H1 (cell line): ENCODE results near the gene DHX58. TPM values are rescaled to one million over a fixed set of nuclear protein-coding genes. Genes with fewer than 3 reads are reported as not detected.

Experiments
- CTCF ChIA-PET: fragments of 300-600 bp; sonication (Branson Sonifier 250); formaldehyde crosslinking; loops from one replicate; lab custom pipeline; 2021; ENCODE audit not compliant: partially characterized antibody; lab: Charles Lee
- POLR2A ChIA-PET: fragments of 300-600 bp; sonication (Branson Sonifier 250); formaldehyde crosslinking; loops from one replicate; lab custom pipeline; 2021; ENCODE audit warnings: inconsistent platforms; ENCODE audit not compliant: partially characterized antibody; lab: Charles Lee
- DNase-seq, 2 experiments: peaks; one replicate each; pipeline versions ENCODE4 v3.0.0 to v3.0.0-alpha.2; 2010 to 2022; ENCODE audit warnings: low spot score in 2 of 2, low read depth in 1 of 2, mixed read lengths in 1 of 2
- FAIRE-seq: peaks from 2 replicates; lab custom pipeline; 2011; peaks lifted over from hg19 to GRCh38; lab: Jason Lieb, UNC
- H2AFZ ChIP-seq: 2 replicates; pipeline ENCODE4 v1.8.1; 2012; ENCODE audit warnings: low read length, inconsistent platforms
- H2AK5ac ChIP-seq: 2 replicates; pipeline ENCODE4 v1.6.1; 2013; ENCODE audit warnings: low read depth, low read length
- H2BK120ac ChIP-seq: replicated peaks from 2 replicates; pipeline ENCODE3; 2013; ENCODE audit warnings: low read depth, low read length, inconsistent platforms
- H2BK12ac ChIP-seq: 2 replicates; pipeline ENCODE4 v1.6.1; 2013; ENCODE audit warnings: low read depth, low read length
- H2BK15ac ChIP-seq: 2 replicates; pipeline ENCODE4 v1.6.1; 2013; ENCODE audit warnings: low read length
- H2BK20ac ChIP-seq: 2 replicates; pipeline ENCODE4 v1.6.1; 2013; ENCODE audit warnings: low read length
- H2BK5ac ChIP-seq: 2 replicates; pipeline ENCODE4 v1.6.1; 2013; ENCODE audit warnings: low read depth, low read length
- H3K14ac ChIP-seq: 2 replicates; pipeline ENCODE4 v1.6.1; 2013; ENCODE audit warnings: inconsistent platforms; ENCODE audit not compliant: insufficient read length
- H3K18ac ChIP-seq: 2 replicates; pipeline ENCODE4 v1.6.1; 2013; ENCODE audit warnings: low read length; ENCODE audit errors: extremely low read depth
- H3K23ac ChIP-seq: 2 replicates; pipeline ENCODE4 v1.6.1; 2013; ENCODE audit warnings: inconsistent platforms; ENCODE audit not compliant: insufficient read length
- H3K23me2 ChIP-seq: 2 replicates; pipeline ENCODE4 v1.6.1; 2013; ENCODE audit warnings: low read depth, low read length
- H3K27ac ChIP-seq: 2 replicates; pipeline ENCODE4 v1.6.1; 2011; ENCODE audit warnings: low read depth, low read length, inconsistent platforms
- H3K27me3 ChIP-seq, 4 experiments: replicated peaks in 1 of 4; 1 replicate in 1 of 4; 2 replicates in 3 of 4; pipeline versions ENCODE4 v1.6.1 to v1.8.1; 2011 to 2013; ENCODE audit warnings: low read length in 3 of 4, mild to moderate bottlenecking in 3 of 4, inconsistent platforms in 2 of 4, mixed read lengths in 2 of 4, moderate library complexity in 1 of 4; ENCODE audit not compliant: control insufficient read depth in 3 of 4, insufficient read depth in 3 of 4; ENCODE audit errors: extremely low read depth in 1 of 4
- H3K36me3 ChIP-seq, 4 experiments: 2 replicates each; pipeline versions ENCODE4 v1.6.1 to v1.8.1; 2011 to 2013; ENCODE audit warnings: mild to moderate bottlenecking in 4 of 4, low read length in 3 of 4, moderate library complexity in 2 of 4, control low read depth in 1 of 4, inconsistent platforms in 1 of 4; ENCODE audit not compliant: insufficient read depth in 4 of 4, control insufficient read depth in 2 of 4
- H3K4ac ChIP-seq: replicated peaks from 2 replicates; pipeline ENCODE3; 2013; ENCODE audit warnings: low read length, low read depth, mixed read lengths, inconsistent platforms; ENCODE audit not compliant: insufficient read length
- H3K4me1 ChIP-seq, 4 experiments: replicated peaks in 1 of 4; 1 replicate in 1 of 4; 2 replicates in 3 of 4; pipeline versions ENCODE4 v1.6.1 to v1.8.1; 2011 to 2013; ENCODE audit warnings: low read length in 3 of 4, inconsistent platforms in 2 of 4, mixed read lengths in 1 of 4; ENCODE audit not compliant: insufficient read depth in 4 of 4, control insufficient read depth in 3 of 4
- H3K4me2 ChIP-seq, 2 experiments: 2 replicates each; pipeline versions ENCODE4 v1.6.1 to v1.8.1; 2011 to 2013; ENCODE audit warnings: low read depth in 2 of 2, low read length in 2 of 2, control low read depth in 1 of 2, inconsistent platforms in 1 of 2, mild to moderate bottlenecking in 1 of 2; ENCODE audit not compliant: insufficient read depth in 1 of 2
- H3K4me3 ChIP-seq, 4 experiments: fragments of 200-600, 300-600 bp in 1 of 4; sonication (generic), shearing (Covaris generic), sonication (Bioruptor Twin) in 1 of 4; 2 replicates each; pipeline versions ENCODE4 v1.5.1 to v1.8.1; 2011 to 2016; ENCODE audit warnings: low read length in 4 of 4, low read depth in 3 of 4, control low read depth in 2 of 4, inconsistent platforms in 2 of 4, mild to moderate bottlenecking in 2 of 4, mixed read lengths in 1 of 4, moderate library complexity in 1 of 4; ENCODE audit not compliant: insufficient read depth in 2 of 4; ENCODE audit errors: extremely low read depth in 1 of 4
- H3K56ac ChIP-seq: replicated peaks from 2 replicates; pipeline ENCODE3; 2013; ENCODE audit warnings: low read depth, mild to moderate bottlenecking, mixed read lengths, low read length, inconsistent platforms; ENCODE audit not compliant: insufficient read length
- H3K79me1 ChIP-seq: 2 replicates; pipeline ENCODE4 v1.6.1; 2013; ENCODE audit warnings: low read depth, low read length, control low read depth
- H3K79me2 ChIP-seq, 2 experiments: 2 replicates each; pipeline versions ENCODE4 v1.6.1 to v1.8.1; 2012 to 2013; ENCODE audit warnings: low read length in 2 of 2, mild to moderate bottlenecking in 2 of 2, inconsistent platforms in 1 of 2; ENCODE audit not compliant: insufficient read depth in 2 of 2, control insufficient read depth in 1 of 2
- H3K9ac ChIP-seq, 4 experiments: replicated peaks in 1 of 4; 1 replicate in 1 of 4; 2 replicates in 3 of 4; pipeline versions ENCODE4 v1.6.1 to v1.8.1; 2011 to 2013; ENCODE audit warnings: low read depth in 3 of 4, low read length in 3 of 4, control low read depth in 2 of 4, mild to moderate bottlenecking in 2 of 4, moderate library complexity in 2 of 4, inconsistent platforms in 1 of 4; ENCODE audit errors: extremely low read depth in 1 of 4
- H3K9me3 ChIP-seq, 2 experiments: 2 replicates each; pipeline versions ENCODE4 v1.6.1 to v1.8.1; 2012 to 2013; ENCODE audit warnings: mild to moderate bottlenecking in 2 of 2, moderate library complexity in 2 of 2, control low read depth in 1 of 2, inconsistent platforms in 1 of 2, low read depth in 1 of 2, low read length in 1 of 2, mixed read lengths in 1 of 2; ENCODE audit not compliant: insufficient read depth in 2 of 2
- H4K20me1 ChIP-seq, 2 experiments: replicated peaks in 1 of 2; 2 replicates each; pipeline versions ENCODE3 to v1.8.1; 2011 to 2013; ENCODE audit warnings: inconsistent platforms in 2 of 2, low read length in 2 of 2, mild to moderate bottlenecking in 1 of 2; ENCODE audit not compliant: insufficient read depth in 2 of 2, control insufficient read depth in 1 of 2
- H4K5ac ChIP-seq: 2 replicates; pipeline ENCODE4 v1.6.1; 2013; ENCODE audit warnings: low read length, low read depth, mixed read lengths, inconsistent platforms; ENCODE audit not compliant: insufficient read length
- H4K8ac ChIP-seq: 2 replicates; pipeline ENCODE4 v1.8.0; 2013; ENCODE audit warnings: mild to moderate bottlenecking, moderate library complexity, low read length, inconsistent platforms; ENCODE audit not compliant: insufficient read depth; ENCODE audit errors: extremely low read depth
- H4K91ac ChIP-seq: replicated peaks from 2 replicates; pipeline ENCODE3; 2013; ENCODE audit warnings: low read length, mixed read lengths, inconsistent platforms; ENCODE audit not compliant: insufficient read length
- BACH1 ChIP-seq: IDR thresholded peaks from 2 replicates; pipeline ENCODE4 v1.6.1; 2012; ENCODE audit warnings: low read length, improper control_type of control experiment
- RAD21 ChIP-seq, 2 experiments: IDR thresholded peaks in 1 of 2; conservative IDR thresholded peaks in 1 of 2; 2 replicates each; pipeline ENCODE4 v1.6.1; 2011; ENCODE audit warnings: low read depth in 2 of 2, low read length in 2 of 2, improper control_type of control experiment in 1 of 2, inconsistent platforms in 1 of 2, mild to moderate bottlenecking in 1 of 2, moderate library complexity in 1 of 2
- SP1 ChIP-seq: IDR thresholded peaks from 2 replicates; pipeline ENCODE4 v1.6.1; 2011; ENCODE audit warnings: low read depth, low read length
- SP4 ChIP-seq: IDR thresholded peaks from 2 replicates; pipeline ENCODE4 v1.6.1; 2012; ENCODE audit warnings: low read length, inconsistent platforms
- USF2 ChIP-seq: IDR thresholded peaks from 2 replicates; pipeline ENCODE4 v1.6.1; 2011; ENCODE audit warnings: low read length, improper control_type of control experiment
- WGBS, 2 experiments: shearing (Covaris generic) in 1 of 2; methylation state at CpG; one replicate each; pipeline versions ENCODE4 v1.1.6 to v1.1.7; 2013 to 2015; ENCODE audit warnings: low lambda C conversion rate in 2 of 2, mixed read lengths in 2 of 2, inconsistent platforms in 1 of 2, low coverage in 1 of 2, missing lambda C conversion rate in 1 of 2; ENCODE audit not compliant: insufficient replicate concordance in 2 of 2, insufficient coverage in 1 of 2, insufficient read length in 1 of 2; ENCODE audit errors: extremely low coverage in 1 of 2, missing lambda C conversion rate in 1 of 2; 5-methylcytosine and 5-hydroxymethylcytosine counted together
- polyA plus RNA-seq, 7 experiments: library from polyadenylated mRNA; depleted of rRNA in 3 of 7; stranded (reverse) in 5 of 7; unstranded in 2 of 7; fragments of >200 nt in 5 of 7; fragments of 200-250 nt in 2 of 7; gene quantifications; 1 replicate in 5 of 7; 2 replicates in 1 of 7; 4 replicates in 1 of 7; pipeline versions ENCODE4 v1.2.1 to v1.2.3, GENCODE V29; 2011 to 2013; ENCODE audit warnings: missing spikeins in 2 of 7, mixed read lengths in 2 of 7
- total RNA-seq: library from RNA; stranded (reverse); fragmentation: NEBNext Ultra II Directional; extraction: Animal tissue kit (Norgen Biotek cat#: 25700); gene quantifications from 2 replicates; pipeline ENCODE4 v1.2.1, GENCODE V29; 2021
- TF ChIP-seq, protein P1 (sequence below): IDR thresholded peaks from 2 replicates; pipeline ENCODE4 v1.6.1; 2012; ENCODE audit warnings: low read length, inconsistent platforms

DHX58 gene
- total and polyA plus RNA-seq, 2 of the 8 experiments (the other 6 are each of a cell fraction or from before 2014, with no cell fraction given) = 5.6 to 9.9 TPM

DNA sequence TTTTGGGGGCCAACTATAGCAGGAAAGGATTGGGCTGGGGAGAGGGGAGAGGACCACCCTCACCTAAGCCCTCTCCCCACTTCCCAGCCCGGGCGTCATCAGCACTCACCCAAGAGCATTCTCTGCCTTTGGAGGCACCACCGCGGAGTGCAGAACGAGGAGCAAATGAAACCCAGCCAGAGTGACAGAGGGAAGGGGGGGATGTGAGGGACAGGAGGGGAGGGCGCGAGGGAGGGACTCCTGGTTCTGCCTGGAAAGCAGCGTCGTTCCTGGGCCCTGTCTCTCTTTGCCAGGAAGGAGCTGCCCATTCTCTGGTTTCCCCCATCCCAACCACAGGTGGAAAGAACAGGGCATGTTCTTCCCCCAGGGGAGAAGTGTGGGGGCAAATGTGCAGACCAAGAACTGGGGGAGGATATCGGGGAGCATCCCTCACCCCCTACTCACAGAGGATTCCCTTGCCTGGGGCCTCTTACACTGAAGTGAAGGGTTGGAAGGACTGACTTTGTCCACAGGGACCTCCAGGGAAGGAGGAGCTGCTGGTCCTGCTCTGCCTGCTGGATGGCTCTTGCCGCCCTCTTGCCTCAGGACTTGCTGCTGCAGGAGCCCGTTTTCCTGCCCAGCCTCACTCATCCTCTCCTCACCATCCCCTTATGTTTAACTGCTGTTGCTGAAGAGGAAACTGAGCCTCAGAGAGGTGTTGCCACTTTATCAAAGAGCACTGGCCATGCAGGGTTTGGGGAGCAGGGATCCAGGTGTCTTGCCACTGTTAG is 58.6 kb downstream of the DHX58 start:
- no peak overlapping the region for H3K27ac ChIP-seq
- H2AFZ ChIP-seq = no peak overlapping the region
- no peaks in the 10 kb centered on the region for H3K79me1 ChIP-seq
- peak overlapping the region; percentile 2 for H3K4ac ChIP-seq
- H2BK12ac ChIP-seq = peak overlapping the region; percentile 35; the same call in 1 of the 2 replicates
- peaks cover 0 to 4% (median 1%) of the 10 kb centered on the region in 4 experiments; a peak in 3 of 7 replicates for H3K27me3 ChIP-seq
- no peak overlapping the region for H4K8ac ChIP-seq
- peak overlapping the region; percentile 27; the same call in 1 of the 2 replicates for H2BK5ac ChIP-seq
- DNase-seq = no peak
- H4K91ac ChIP-seq = no peak overlapping the region
- no peak overlapping the region for H3K9ac ChIP-seq
- peaks cover 0 to 28% (median 14%) of the 10 kb centered on the region in 4 experiments; a peak in 6 of 7 replicates for H3K4me1 ChIP-seq
- H3K4me2 ChIP-seq = peak overlapping the region in 1 of 2 experiments; percentile 16; a peak in 1 of 4 replicates
- H3K18ac ChIP-seq = no peak overlapping the region; the same call in 1 of the 2 replicates
- H2AK5ac ChIP-seq = no peak overlapping the region
- no peak overlapping the region for H3K56ac ChIP-seq
- H3K14ac ChIP-seq = no peak overlapping the region
- no peaks in the 10 kb centered on the region for H3K79me2 ChIP-seq
- H3K4me3 ChIP-seq = no peak overlapping the region
- CTCF ChIA-PET = interaction anchor here (0.8 to 17.0 kb wide), 14 partner anchors 8 to 60 kb away, joined by 3 to 381 read pairs (median 6); partner anchors contain the start of genes DHX58, HSPB9, KAT2A and NKIRAS2
- H2BK120ac ChIP-seq = no peak overlapping the region
- no peaks in the 10 kb centered on the region for H3K36me3 ChIP-seq
- no peak overlapping the region for H3K23ac ChIP-seq
- WGBS, 2 experiments = 54% methylated on average over 7 of the region's 12 CpGs; no CpG with 5 or more reads in 1 of the 2 experiments
- H4K20me1 ChIP-seq = no peaks in the 10 kb centered on the region
- H4K5ac ChIP-seq = no peak overlapping the region
- H3K9me3 ChIP-seq = no peaks in the 10 kb centered on the region
- no peak for FAIRE-seq
- peak overlapping the region; percentile 67; the same call in 1 of the 2 replicates for H2BK15ac ChIP-seq
- POLR2A ChIA-PET = interaction anchor here (0.9 to 1.9 kb wide), 5 partner anchors 13 to 48 kb away, joined by 3 to 4 read pairs (median 4); no protein-coding TSS in a partner anchor
- H3K23me2 ChIP-seq = peaks cover 8% of the 10 kb centered on the region; the same call in 1 of the 2 replicates
- H2BK20ac ChIP-seq = no peak overlapping the region
- TF ChIP-seq, protein P1, sequence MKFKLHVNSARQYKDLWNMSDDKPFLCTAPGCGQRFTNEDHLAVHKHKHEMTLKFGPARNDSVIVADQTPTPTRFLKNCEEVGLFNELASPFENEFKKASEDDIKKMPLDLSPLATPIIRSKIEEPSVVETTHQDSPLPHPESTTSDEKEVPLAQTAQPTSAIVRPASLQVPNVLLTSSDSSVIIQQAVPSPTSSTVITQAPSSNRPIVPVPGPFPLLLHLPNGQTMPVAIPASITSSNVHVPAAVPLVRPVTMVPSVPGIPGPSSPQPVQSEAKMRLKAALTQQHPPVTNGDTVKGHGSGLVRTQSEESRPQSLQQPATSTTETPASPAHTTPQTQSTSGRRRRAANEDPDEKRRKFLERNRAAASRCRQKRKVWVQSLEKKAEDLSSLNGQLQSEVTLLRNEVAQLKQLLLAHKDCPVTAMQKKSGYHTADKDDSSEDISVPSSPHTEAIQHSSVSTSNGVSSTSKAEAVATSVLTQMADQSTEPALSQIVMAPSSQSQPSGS = no peak
- TF ChIP-seq RAD21 (IDR thresholded peaks at IDR 0.05 in 1 of 2, conservative IDR thresholded peaks at IDR 0.05 in 1 of 2; ENCODE audit: low read depth in 2 of 2, low read length in 2 of 2) (no peak), BACH1 (no peak), USF2 (no peak), SP1 (no peak), SP4 (no peak)
